Stimulated activated CD8-positive, alpha-beta memory T cell treated with anti-CD3 and anti-CD28 coated beads, Interleukin-2, amount 100 ng/mL, for 48 hours (primary cell): ENCODE results near the gene ADPRM.
"Not testable (repeated sequence)": the region's sequence is repeated elsewhere in the genome, so short reads cannot be mapped to it uniquely, and the experiment has no call there.

Experiments
- DNase-seq, 2 donors: peaks; one replicate each; pipeline ENCODE4 v3.0.0-alpha.2; 2020; ENCODE audit warnings: low read depth in 2 of 2

ADPRM gene

DNA sequence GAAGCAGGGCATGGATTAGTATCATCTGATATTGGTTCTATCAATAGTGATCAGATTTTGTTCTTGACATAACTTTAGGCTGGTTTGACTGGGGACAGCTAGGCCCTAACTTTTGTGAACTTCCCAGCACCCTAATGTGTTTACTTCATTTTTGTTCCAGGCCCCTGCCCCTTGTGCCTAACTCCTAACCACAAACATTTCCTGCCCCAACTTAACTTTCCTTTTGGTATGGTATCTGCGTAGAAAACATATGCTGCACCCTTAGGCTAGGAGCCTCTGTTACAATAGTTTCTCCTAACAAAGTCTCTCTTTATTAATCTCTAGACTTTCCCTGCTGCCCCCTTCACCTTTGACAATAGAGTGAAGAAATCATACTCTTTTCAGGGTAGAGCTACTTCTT, 2.5 kb downstream of the ADPRM start:
- no peak for DNase-seq

DNA sequence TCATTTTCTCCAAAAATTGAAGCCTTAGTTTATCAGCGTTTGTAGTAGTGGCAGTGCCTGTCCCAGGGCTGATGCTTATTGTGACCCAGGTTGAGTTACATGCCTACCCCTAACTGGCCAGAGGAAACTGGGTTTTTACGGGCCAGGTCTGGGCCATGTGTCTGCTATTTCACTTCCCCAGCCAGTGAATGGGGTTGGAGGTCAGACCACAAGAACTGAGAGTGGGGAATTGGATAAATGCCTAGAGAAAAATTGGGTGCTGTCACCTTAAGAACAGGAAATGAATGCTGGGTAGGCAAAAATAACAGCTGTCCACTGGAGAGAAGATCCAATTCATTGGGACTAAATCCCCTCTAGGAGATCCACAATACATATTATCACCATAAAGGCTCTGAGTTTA, 5.2 kb downstream of the ADPRM start:
- DNase-seq, result no peak

DNA sequence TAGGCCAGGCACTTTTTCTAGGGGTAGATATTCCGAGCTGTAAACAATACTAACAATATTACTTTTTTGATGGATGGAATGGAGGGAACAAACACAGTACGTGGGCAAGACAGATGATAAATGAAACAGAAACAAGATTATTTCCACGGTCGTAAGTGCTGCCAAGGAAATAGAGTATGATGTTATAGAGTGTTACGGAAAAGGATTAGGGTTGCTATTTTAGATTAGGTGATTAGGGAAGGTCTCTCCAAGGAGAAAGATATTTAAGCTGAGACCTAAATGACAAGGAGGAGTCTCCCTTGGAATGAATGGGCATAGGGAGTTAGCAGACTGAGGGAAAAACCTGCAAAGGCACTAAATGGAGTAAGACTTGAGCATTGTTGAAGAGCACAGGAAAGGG, 8.3 kb downstream of the ADPRM start:
- no peak for DNase-seq

DNA sequence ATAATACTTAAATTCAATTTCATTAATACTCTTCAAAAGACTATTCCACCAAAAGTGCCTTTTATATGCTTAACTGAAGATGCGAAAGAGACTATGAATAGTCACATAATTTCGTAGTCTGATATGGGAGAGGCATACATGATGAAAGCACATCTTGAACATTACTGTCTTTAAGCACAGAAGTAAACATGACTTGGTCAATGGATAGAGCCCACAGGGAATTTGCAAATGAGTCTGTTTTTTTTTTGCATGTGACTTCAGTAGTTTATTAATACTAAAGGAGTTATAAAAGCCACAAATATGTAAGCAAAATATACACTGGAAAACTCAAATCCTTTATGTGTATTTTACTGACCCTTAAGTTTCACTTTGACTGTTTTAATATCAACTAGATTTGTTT, 15.9 kb downstream of the ADPRM start:
- DNase-seq, result no peak

DNA sequence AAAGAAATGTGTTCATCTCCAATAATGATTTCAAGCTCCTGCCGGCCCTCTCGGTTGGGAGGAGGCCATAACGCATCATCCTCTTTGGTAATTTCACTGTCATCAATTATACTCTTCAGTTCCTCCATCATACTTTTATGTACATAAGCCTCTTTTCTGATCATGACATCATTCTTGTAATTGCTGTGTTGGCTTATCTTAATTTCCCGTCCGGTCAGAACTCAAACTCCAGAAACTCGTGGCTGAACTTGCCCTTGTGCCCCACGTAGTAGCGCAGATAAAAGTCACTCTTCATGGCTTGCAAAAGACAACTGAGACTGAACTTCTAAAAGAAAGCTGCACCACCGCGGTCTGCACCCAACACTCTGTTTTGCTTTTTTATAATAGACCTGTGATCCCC, 18.8 kb downstream of the ADPRM start:
- no peak for DNase-seq

DNA sequence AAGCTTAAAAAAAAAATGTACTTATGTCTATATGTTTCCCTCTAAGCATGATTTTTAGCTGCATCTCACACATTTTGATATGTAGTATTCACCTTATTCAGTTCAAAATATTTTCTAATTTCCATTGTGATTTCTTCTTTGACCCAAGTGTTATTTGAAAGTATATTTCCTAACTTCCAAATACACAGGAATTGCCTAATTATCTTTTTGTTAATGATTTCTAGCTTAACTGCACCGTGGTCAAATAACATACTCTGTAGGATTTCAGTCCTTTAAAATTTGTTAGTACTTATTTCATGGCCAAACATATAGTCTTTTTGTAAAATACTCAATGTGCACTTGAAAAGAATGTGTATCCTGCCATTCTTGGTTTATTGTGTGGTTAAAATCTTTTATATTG, 21.2 kb downstream of the ADPRM start:
- no peak for DNase-seq

DNA sequence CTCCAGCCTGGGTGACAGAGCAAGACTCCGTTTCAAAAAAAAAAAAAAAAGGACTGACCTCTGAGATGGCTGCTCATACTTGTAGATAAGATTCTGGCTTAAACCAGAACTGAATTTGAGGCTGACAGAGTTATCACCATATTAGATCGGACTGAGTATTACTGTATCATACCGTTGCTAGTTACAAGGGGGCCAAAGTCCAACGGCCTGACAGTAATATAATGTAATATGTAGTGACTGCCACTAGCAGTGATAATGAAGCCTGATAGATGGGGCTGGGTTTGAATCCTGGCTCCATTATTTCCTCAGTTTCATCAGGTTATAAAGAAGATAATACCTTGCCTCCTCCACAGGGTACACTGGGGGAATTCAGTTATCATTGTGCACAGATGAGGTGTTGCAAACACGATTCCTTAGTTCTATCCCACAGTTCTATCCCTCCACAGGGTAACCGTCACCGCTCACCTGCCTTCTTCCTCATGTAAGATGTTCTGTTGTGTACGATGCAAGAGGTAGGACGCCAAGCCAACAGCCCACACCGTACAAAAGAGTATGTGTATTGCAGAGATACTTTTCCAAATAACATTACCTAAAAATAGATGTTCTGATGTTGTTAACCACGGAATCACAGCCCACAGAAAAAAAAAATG, 27.3 kb downstream of the ADPRM start:
- DNase-seq, result no peak

DNA sequence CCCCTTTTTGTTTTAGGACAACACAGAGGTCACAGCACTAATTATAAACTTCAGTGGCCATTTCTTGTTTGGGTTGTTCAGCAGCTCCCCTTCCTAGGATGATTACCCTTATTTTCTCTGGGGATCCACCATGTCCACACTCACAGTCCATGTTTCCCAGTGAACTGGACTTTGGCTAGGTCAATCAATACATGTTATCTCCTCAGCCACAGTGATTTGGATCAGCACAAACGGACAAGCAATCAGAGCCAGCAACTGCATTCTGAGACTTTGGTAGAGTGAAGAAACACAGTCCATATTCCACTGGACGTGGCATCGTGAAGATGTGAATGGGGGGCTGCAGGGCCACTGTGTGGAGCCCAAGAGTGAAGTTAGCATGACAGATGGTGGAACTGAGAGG, 27.9 kb downstream of the ADPRM start:
- DNase-seq, result no peak

DNA sequence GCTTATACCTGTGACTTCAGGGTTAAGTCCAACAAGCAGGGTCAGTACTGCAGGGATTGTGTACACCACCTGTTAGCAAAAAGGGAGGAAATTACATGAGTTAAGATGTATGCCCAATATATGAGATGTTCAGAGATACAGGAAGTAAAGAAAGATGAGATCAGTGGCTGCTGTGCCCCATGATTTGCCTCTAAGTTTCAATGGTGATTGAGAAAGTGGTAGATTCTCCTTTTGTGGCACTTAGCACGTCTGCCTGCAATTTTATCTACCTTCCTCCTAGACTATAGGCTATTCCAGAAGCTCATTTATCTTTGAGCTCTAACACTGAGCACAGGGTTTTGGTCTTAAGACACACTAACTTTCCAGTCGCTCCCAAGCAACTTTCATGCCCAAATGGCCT, 28.8 kb downstream of the ADPRM start:
- no peak for DNase-seq

DNA sequence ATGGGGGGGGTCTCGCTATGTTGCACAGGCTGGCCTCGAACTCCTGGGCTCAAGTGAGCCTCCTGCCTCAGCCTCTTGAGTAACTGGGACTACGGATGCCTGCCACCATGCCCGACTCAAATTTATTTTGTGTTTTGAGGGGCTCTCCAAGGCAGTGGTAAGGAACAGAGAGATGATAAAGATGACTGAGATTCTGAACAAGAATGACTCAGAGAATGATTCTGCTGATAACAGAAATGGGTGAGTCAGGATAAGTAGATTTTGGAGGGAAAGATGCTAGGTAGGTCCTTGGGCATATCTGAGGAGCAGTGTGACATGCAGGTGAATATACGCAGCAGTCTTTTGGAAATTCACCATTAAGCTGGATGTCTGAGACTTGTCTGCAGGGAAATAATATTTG, 29.8 kb downstream of the ADPRM start:
- DNase-seq, result no peak

DNA sequence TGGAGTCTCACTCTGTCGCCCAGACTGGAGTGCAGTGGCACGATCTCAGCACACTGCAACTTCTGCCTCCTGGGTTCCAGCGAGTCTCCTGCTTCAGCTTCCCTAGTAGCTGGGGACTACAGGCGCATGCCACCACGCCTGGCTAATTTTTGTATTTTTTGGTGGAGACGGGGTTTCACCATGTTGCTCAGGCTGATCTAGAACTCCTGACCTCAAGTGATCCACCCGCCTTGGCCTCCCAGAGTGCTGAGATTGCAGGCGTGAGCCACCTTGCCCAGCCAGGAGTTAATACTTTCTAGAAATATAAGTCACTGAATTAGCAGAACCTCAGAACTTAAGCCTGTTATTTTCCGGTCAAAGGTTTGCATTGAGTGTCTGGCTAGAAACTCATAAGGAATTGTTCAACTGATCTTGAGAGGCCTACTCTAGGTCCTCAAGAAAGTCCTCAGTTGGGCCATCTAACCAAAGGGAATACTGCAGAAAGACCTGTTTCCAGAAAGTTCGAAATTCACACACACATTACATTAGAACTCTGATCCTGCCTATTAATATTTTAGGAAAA, 31.0 kb downstream of the ADPRM start:
- no peak for DNase-seq

DNA sequence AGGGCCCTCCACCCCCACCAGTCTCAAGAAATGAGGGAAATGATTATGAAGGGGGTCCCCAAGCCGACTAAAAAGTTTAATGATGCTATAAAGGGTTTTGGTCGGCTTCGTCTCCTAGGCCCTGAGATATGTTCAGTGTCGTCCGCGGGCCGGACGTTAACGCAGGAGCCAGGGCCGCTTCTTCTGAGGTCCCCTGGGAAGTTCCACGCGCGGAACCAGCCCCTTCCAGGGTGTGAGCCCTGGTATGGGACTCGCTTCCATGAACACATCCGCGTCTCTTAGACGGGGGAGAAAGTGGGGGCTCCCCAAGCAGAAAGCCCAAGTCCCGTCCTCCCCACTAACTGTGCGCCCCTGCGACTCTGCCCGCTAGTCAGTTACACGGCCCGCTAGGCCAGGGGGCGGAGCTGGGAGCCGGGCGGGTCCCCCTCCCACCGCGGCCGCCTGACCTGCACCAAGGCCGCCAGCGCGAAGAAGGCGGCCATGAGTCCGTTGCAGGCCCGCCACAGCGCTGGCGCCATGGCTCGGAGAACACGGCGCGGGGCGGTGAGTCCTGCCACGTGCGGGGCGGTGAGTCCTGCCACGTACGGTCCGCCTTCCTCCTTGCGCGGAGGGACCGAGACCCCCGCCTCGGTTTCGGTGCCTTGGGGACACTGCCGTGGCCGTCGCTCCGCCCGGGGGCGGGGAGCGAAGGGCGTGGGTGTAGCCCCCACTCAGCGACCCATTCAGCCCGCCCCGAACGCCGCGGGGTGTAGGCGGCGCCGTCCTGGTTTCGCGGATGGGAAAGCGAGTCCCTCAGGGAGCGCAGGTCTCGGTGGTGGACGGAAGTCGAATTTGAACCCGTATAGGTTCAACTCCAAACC, 32.2 kb downstream of the ADPRM start, which contains the start of gene TMEM220:
TMEM220 (minus strand) TSS at position 690 of the 860 bp plus-strand sequence; CDS start at position 518, 172 bp downstream.
- DNase-seq, result peak; percentile 23 to 33

DNA sequence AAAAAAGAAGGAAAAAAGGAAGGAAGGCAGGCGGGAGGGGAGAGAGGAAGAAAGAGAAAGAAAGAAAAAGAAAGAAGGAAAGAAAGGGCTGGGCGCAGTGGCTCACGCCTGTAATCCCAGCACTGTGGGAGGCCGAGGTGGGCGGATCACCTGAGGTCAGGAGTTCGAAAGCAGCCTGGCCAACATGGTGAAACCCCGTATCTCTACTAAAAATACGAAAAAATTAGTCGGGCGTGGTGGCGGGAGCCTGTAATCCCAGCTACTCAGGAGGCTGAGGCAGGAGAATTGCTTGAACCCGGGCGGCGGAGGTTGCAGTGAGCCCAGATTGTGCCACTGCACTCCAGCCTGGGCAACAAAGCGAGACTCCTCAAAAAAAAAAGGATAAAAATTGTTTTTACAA, 32.9 kb downstream of the ADPRM start:
- DNase-seq, result not testable (repeated sequence)

DNA sequence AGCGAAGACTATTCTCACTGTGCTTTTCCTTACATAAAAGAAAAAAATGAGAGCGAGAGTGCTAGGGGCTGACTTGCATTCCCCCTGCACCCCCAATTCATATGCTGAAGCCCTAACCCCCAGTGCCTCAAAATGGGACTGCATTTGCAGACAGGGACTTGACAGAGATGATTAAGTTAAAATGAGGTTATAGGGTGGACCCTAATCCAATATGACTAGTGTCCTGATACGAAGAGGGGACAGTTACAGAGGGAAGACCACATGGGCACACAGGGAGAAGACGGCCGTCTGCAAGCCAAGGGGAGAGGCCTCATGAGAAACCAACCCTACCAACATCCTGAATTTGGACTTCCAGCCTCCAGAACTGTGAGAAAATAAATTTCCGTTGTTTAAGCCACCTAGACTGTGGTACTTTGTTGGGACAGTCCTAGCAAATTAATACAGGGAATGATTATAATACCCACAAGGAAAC, 34.0 kb downstream of the ADPRM start:
- no peak for DNase-seq

DNA sequence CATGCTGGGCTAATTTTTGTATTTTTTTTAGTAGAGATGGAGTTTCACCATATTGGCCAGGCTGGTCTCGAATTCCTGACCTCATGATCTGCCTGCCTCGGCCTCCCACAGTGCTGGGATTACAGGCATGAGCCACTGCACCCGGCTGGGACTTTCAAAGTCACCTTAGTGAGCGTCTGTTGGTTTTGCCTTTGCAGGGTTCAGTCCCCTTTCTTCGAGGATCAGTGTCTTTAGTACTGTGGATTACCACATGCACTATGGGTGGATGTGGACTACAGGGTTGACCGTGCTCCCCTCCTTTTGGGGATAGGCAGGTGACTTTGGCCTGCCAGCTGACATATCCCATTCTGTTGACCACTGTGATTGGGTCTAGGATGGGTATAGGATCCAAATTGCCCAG, 34.7 kb downstream of the ADPRM start:
- not testable (repeated sequence) for DNase-seq

DNA sequence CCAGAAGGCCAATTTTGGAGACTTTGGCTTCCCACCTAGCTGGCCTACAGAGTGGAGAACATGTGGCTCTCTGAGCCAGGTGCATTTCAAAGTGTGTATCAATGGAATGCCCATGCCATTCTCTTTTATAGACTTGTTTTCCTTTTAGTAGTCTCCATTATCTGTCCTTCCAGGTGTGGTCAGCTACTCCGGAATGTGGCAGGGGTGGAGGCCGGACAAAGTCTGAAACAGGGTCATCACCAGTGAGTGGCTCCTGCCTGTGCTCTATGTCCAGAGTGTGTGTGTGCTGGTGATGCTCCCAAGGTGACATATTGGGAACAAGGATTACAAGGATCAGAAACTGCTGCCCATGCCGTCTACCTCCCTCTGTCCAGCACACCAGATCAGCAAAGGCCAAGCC, 36.3 kb downstream of the ADPRM start:
- no peak for DNase-seq

DNA sequence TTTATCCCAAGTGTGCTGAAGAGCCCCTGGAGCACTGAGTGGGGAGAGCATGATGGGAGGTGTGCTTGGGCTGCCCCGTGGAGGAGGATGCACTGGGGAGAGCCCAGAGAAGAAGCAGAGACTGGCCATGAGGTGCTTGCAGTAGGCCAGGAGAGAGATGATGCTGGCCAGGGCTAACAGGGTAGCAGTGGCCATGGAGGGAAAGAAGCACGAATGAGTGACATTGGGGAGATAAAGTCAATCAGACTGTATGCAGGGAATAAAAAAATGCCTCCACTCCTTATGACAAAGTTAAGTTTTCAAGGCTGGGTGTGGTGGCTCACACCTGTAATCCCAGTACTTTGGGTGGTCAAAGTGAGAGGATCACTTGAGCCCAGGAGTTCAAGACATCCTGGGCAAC, 37.9 kb downstream of the ADPRM start:
- no peak for DNase-seq

DNA sequence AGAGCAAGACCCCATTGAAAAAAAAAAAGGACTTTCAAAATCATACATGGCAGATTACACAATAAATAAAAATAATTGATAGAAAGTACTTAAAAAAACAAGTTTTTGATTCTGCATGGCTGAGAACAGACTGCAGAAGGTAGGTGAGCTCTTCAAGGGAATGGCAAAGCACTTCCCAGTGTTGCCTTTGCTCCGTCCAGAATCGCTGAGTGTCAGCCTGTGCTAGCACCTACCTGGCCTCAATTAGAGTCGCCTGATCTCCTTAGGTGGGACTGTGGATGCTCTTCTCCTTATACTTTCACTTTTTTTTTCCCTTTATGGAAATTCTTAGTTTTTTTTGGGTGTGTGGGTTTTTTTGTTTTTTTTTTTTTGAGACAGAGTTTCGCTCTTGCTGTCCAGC, 38.4 kb downstream of the ADPRM start:
- DNase-seq, result no peak

DNA sequence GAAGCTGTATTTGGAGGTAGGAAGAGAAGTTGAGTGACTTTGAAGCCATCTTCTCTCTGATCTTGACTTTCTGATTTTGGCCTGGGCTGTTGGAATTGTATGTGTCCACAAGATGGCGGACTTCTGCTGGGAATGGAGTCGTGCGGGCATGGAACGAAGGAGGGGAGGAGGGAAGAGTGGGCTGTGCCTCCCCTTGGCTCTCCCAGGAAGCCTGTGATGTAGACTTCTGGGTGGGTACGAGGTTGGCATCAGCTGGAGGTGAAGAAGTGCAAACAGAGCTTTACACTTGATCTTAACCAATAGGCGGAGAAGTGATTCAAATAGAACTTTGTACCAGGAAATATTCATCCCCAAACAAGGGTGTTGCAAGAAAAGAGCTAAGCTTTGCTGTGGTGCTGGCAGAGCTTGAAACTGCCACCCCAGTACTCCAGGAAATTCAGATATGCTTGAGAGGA, 39.8 kb downstream of the ADPRM start:
- DNase-seq, result peak in 1 of 2 donors; percentile 12

DNA sequence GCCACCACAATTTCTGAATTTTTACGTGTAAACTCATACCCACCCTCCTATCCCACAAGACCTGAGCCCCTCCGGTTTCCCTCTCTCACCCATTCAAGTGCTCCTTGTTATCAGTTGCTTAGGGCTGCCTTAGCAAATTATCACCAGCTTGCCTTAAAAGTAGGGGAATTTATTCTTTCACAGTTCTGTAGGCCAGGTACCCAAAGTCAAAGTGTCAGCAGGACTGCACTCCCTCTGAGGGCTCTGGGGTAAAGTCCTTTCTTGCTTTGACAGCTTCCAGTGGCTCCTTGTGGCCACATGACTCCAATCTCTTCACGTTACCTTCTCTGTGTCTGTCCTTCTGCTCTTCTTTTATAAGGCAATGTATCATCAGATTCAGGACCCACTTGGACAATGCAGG, 40.3 kb downstream of the ADPRM start:
- no peak for DNase-seq

DNA sequence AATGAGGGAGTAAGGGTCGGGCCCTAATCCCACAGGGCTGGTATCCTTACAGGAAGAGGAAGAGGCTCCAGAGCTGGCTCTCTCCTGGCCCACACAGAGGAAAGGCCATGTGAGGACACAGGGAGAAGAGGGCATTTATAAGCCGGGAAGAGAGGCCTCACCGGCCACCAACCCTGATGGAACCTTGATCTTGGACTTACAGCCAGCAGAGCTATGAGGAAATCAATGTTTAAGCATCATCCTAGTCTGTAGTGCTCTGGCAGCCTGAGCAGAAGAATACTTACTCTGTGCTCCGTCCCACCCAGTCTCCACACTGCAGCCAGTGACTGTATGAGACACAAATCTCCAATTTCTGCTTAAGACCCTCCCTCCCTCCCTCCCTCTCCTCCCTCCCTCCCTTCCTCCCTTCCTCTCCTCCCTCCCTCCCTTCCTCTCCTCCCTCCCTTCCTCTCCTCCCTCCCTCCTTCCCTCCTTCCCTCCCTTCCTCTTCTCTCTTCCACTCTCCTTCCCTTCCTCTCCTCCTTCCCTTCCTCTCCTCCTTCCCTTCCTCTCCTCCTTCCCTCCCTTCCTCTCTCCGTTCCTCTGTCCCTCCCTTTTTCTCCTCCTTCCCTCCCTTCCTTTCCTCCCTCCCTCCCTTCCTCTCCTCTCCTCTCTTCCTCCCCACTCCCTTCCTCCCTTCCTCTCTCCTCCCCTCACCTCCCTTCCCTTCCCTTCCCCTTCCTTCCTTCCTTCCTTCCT, 41.3 kb downstream of the ADPRM start:
- no peak for DNase-seq

DNA sequence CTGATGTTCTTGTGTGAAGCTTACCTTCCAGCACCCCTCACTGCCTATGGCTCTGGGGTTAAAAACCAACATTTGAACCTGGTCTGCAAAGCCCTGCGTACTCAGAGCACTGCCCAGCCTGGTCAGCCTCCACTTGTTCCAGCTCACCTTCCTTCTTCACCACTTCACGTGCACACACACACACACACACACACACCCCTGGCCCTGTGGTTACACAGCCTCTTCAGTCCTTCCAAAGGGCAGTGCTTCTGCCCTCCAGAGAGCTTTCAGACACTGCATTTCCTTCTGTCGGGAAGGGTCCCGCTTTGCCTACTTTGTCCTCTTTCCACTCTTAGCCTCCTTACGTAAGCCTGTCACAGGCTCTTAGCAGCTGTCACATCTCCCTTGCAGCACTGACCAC, 42.0 kb downstream of the ADPRM start:
- DNase-seq, result no peak
